ENCODE measurements around the gene ETAA1.

ETAA1 gene

GRCh38 chr2:67400560-67401485 lies 3.7 kb downstream of the ETAA1 start:
- H3K4me3 ChIP-seq (ENCODE audit: insufficient read length, low read depth), result no peak overlapping the region
- no peaks in the 10 kb centered on the region for H3K9me3 ChIP-seq (ENCODE audit: insufficient read depth, low read length)
- H3K4me1 ChIP-seq (ENCODE audit: insufficient read depth, insufficient read length), result no peaks in the 10 kb centered on the region
- TF ChIP-seq SUZ12 (IDR thresholded peaks at IDR 0.05; ENCODE audit: extremely low read depth, insufficient read depth, insufficient read length) (no peak), YY1 (IDR thresholded peaks at IDR 0.05; ENCODE audit: insufficient read depth, insufficient read length) (no peak), ZNF274 (IDR thresholded peaks at IDR 0.05; ENCODE audit: low read depth, low read length) (no peak)
- no peaks in the 10 kb centered on the region for H3K27me3 ChIP-seq (ENCODE audit: insufficient read depth, insufficient read length)
- H3K9ac ChIP-seq (ENCODE audit: insufficient read length, low read depth), result no peak overlapping the region
- H3K36me3 ChIP-seq (ENCODE audit: insufficient read depth, insufficient read length, low read length), result peaks cover 29% of the 10 kb centered on the region
- no peak for DNase-seq (ENCODE audit: low read depth, low spot score)

GRCh38 chr2:67408346-67408745 lies 11.2 kb downstream of the ETAA1 start:
- no peaks in the 10 kb centered on the region for H3K4me1 ChIP-seq (ENCODE audit: insufficient read depth, insufficient read length)
- no peak for DNase-seq (ENCODE audit: low read depth, low spot score)
- no peaks in the 10 kb centered on the region for H3K27me3 ChIP-seq (ENCODE audit: insufficient read depth, insufficient read length)
- no peak overlapping the region for H3K9ac ChIP-seq (ENCODE audit: insufficient read length, low read depth)
- no peaks in the 10 kb centered on the region for H3K9me3 ChIP-seq (ENCODE audit: insufficient read depth, low read length)
- no peak overlapping the region for H3K4me3 ChIP-seq (ENCODE audit: insufficient read length, low read depth)
- H3K36me3 ChIP-seq (ENCODE audit: insufficient read depth, insufficient read length, low read length), result peaks cover 37% of the 10 kb centered on the region
- TF ChIP-seq ZNF274 (IDR thresholded peaks at IDR 0.05; ENCODE audit: low read depth, low read length) (no peak), YY1 (IDR thresholded peaks at IDR 0.05; ENCODE audit: insufficient read depth, insufficient read length) (no peak), SUZ12 (IDR thresholded peaks at IDR 0.05; ENCODE audit: extremely low read depth, insufficient read depth, insufficient read length) (no peak)

GRCh38 chr2:67412424-67412823 lies 15.3 kb downstream of the ETAA1 start:
- no peak for DNase-seq (ENCODE audit: low read depth, low spot score)
- no peak for TF ChIP-seq ZNF274 (IDR thresholded peaks at IDR 0.05; ENCODE audit: low read depth, low read length)
- TF ChIP-seq SUZ12 (IDR thresholded peaks at IDR 0.05; ENCODE audit: extremely low read depth, insufficient read depth, insufficient read length), result no peak
- no peak for TF ChIP-seq YY1 (IDR thresholded peaks at IDR 0.05; ENCODE audit: insufficient read depth, insufficient read length)
- Histone ChIP-seq H3K27me3 (ENCODE audit: insufficient read depth, insufficient read length) (no peaks in the 10 kb centered on the region), H3K4me1 (ENCODE audit: insufficient read depth, insufficient read length) (no peaks in the 10 kb centered on the region), H3K36me3 (ENCODE audit: insufficient read depth, insufficient read length, low read length) (peaks cover 17% of the 10 kb centered on the region), H3K9me3 (ENCODE audit: insufficient read depth, low read length) (no peaks in the 10 kb centered on the region), H3K4me3 (ENCODE audit: insufficient read length, low read depth) (no peak overlapping the region), H3K9ac (ENCODE audit: insufficient read length, low read depth) (no peak overlapping the region)

GRCh38 chr2:67414867-67415266 lies 17.7 kb downstream of the ETAA1 start:
- Histone ChIP-seq H3K36me3 (ENCODE audit: insufficient read depth, insufficient read length, low read length) (peaks cover 8% of the 10 kb centered on the region), H3K4me1 (ENCODE audit: insufficient read depth, insufficient read length) (no peaks in the 10 kb centered on the region), H3K9me3 (ENCODE audit: insufficient read depth, low read length) (no peaks in the 10 kb centered on the region), H3K4me3 (ENCODE audit: insufficient read length, low read depth) (no peak overlapping the region), H3K9ac (ENCODE audit: insufficient read length, low read depth) (no peak overlapping the region), H3K27me3 (ENCODE audit: insufficient read depth, insufficient read length) (no peaks in the 10 kb centered on the region)
- TF ChIP-seq ZNF274 (IDR thresholded peaks at IDR 0.05; ENCODE audit: low read depth, low read length) (no peak), SUZ12 (IDR thresholded peaks at IDR 0.05; ENCODE audit: extremely low read depth, insufficient read depth, insufficient read length) (no peak), YY1 (IDR thresholded peaks at IDR 0.05; ENCODE audit: insufficient read depth, insufficient read length) (no peak)
- no peak for DNase-seq (ENCODE audit: low read depth, low spot score)

GRCh38 chr2:67416136-67416535 lies 19.0 kb downstream of the ETAA1 start:
- no peaks in the 10 kb centered on the region for H3K9me3 ChIP-seq (ENCODE audit: insufficient read depth, low read length)
- TF ChIP-seq ZNF274 (IDR thresholded peaks at IDR 0.05; ENCODE audit: low read depth, low read length), result no peak
- TF ChIP-seq SUZ12 (IDR thresholded peaks at IDR 0.05; ENCODE audit: extremely low read depth, insufficient read depth, insufficient read length), result no peak
- no peak for TF ChIP-seq YY1 (IDR thresholded peaks at IDR 0.05; ENCODE audit: insufficient read depth, insufficient read length)
- H3K9ac ChIP-seq (ENCODE audit: insufficient read length, low read depth), result no peak overlapping the region
- DNase-seq (ENCODE audit: low read depth, low spot score), result no peak
- no peaks in the 10 kb centered on the region for H3K27me3 ChIP-seq (ENCODE audit: insufficient read depth, insufficient read length)
- H3K36me3 ChIP-seq (ENCODE audit: insufficient read depth, insufficient read length, low read length), result no peaks in the 10 kb centered on the region
- no peak overlapping the region for H3K4me3 ChIP-seq (ENCODE audit: insufficient read length, low read depth)
- no peaks in the 10 kb centered on the region for H3K4me1 ChIP-seq (ENCODE audit: insufficient read depth, insufficient read length)

- H3K27me3 ChIP-seq (ENCODE audit: insufficient read depth, insufficient read length), result no peaks in the 10 kb centered on the region
- H3K4me1 ChIP-seq (ENCODE audit: insufficient read depth, insufficient read length), result no peaks in the 10 kb centered on the region
- peaks cover 6% of the 10 kb centered on the region; the same call in 1 of the 2 replicates for H3K9me3 ChIP-seq (ENCODE audit: insufficient read depth, low read length)
- DNase-seq (ENCODE audit: low read depth, low spot score), result no peak
- H3K4me3 ChIP-seq (ENCODE audit: insufficient read length, low read depth), result no peak overlapping the region
- H3K9ac ChIP-seq (ENCODE audit: insufficient read length, low read depth), result no peak overlapping the region
- TF ChIP-seq YY1 (IDR thresholded peaks at IDR 0.05; ENCODE audit: insufficient read depth, insufficient read length), result no peak
- TF ChIP-seq SUZ12 (IDR thresholded peaks at IDR 0.05; ENCODE audit: extremely low read depth, insufficient read depth, insufficient read length), result no peak
- no peak for TF ChIP-seq ZNF274 (IDR thresholded peaks at IDR 0.05; ENCODE audit: low read depth, low read length)
- H3K36me3 ChIP-seq (ENCODE audit: insufficient read depth, insufficient read length, low read length), result no peaks in the 10 kb centered on the region
Observed at GRCh38 chr2:67423489-67423888, 26.4 kb downstream of the ETAA1 start.

GRCh38 chr2:67436221-67436620 lies 39.1 kb downstream of the ETAA1 start:
- no peaks in the 10 kb centered on the region for H3K27me3 ChIP-seq (ENCODE audit: insufficient read depth, insufficient read length)
- H3K9ac ChIP-seq (ENCODE audit: insufficient read length, low read depth), result no peak overlapping the region
- no peaks in the 10 kb centered on the region for H3K4me1 ChIP-seq (ENCODE audit: insufficient read depth, insufficient read length)
- H3K36me3 ChIP-seq (ENCODE audit: insufficient read depth, insufficient read length, low read length), result no peaks in the 10 kb centered on the region
- no peak overlapping the region for H3K4me3 ChIP-seq (ENCODE audit: insufficient read length, low read depth)
- H3K9me3 ChIP-seq (ENCODE audit: insufficient read depth, low read length), result no peaks in the 10 kb centered on the region
- TF ChIP-seq ZNF274 (IDR thresholded peaks at IDR 0.05; ENCODE audit: low read depth, low read length), result no peak
- TF ChIP-seq YY1 (IDR thresholded peaks at IDR 0.05; ENCODE audit: insufficient read depth, insufficient read length), result no peak
- no peak for TF ChIP-seq SUZ12 (IDR thresholded peaks at IDR 0.05; ENCODE audit: extremely low read depth, insufficient read depth, insufficient read length)
- no peak for DNase-seq (ENCODE audit: low read depth, low spot score)

Data from NT2/D1 (cell line).